GM21390 (cell line): ENCODE measurements around the gene BCAR1.
A peak's percentile ranks its signal among the peaks of the same experiment; 100 is the strongest.
"Not testable (repeated sequence)": the region's sequence is repeated elsewhere in the genome, so short reads cannot be mapped to it uniquely, and the experiment has no call there.

ENCODE experiments used
- ATAC-seq: cut with Tn5 transposase; IDR thresholded peaks from one replicate; pipeline ENCODE4 v1.9.1; 2021; ENCODE audit not compliant: unreplicated experiment

Gene BCAR1, protein sequence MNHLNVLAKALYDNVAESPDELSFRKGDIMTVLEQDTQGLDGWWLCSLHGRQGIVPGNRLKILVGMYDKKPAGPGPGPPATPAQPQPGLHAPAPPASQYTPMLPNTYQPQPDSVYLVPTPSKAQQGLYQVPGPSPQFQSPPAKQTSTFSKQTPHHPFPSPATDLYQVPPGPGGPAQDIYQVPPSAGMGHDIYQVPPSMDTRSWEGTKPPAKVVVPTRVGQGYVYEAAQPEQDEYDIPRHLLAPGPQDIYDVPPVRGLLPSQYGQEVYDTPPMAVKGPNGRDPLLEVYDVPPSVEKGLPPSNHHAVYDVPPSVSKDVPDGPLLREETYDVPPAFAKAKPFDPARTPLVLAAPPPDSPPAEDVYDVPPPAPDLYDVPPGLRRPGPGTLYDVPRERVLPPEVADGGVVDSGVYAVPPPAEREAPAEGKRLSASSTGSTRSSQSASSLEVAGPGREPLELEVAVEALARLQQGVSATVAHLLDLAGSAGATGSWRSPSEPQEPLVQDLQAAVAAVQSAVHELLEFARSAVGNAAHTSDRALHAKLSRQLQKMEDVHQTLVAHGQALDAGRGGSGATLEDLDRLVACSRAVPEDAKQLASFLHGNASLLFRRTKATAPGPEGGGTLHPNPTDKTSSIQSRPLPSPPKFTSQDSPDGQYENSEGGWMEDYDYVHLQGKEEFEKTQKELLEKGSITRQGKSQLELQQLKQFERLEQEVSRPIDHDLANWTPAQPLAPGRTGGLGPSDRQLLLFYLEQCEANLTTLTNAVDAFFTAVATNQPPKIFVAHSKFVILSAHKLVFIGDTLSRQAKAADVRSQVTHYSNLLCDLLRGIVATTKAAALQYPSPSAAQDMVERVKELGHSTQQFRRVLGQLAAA

DNA sequence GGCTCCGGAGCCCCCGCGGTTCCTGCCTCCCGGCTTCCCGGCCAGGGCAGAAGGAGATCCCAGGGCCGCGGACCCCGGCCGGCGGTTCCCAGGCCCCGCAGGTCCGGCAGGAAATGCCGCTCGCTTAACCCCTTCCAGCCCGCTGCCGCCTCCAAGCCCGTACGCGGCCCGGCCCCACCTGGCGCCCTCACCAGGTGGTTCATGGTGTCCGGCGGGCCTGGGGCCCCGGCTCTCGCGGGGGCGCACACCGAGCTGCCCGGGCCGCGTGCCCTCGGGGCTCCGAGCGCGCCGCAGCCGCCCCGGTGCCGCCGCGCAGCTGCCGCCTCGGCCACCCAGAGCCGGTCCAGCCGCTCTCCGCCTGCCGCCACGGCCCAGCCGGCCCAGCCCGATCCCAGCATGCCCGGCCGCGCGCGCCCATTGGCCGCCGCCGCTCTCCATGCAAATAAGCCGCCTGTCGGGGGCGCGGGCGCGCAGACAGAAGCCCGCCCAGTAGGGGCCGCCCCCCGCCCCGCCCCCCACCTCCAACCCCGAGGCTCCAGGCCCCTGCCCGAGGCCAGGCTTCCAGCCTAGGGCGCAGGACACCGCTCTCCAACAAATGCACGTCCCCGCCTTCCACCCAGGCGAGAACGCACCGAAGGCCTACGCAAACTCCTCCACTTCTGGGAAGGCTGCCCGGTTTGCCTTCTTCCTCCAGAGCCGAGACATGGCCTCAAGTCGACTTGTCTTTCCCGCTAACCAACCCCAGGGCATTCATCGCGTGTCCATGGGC is at the start of gene BCAR1:
Gene BCAR1, minus strand, starts transcription at position 345 of the 769 bp plus-strand sequence. Its CDS starts 142 bp downstream, at position 203.
- peak; percentile 78 for ATAC-seq

DNA sequence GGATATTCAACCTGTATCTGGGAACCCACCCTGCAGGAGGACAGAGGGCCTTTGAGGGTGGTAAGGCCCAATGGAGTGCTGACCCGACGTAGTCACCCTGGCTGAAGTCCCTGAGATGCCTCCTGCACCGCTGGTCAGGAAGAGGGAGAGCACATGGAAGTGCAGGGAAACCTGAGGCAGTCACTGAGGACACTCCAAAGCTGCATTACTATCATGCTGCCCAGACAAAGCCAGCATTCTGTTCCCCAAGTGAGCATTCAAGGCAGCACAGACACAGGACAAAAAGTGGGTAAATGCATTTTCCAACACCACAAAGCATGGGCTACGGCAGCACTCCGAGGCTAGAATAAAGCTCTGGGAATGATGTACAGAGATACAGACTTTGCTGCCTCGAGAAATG is 46.8 kb upstream of the BCAR1 start:
- no peak for ATAC-seq

DNA sequence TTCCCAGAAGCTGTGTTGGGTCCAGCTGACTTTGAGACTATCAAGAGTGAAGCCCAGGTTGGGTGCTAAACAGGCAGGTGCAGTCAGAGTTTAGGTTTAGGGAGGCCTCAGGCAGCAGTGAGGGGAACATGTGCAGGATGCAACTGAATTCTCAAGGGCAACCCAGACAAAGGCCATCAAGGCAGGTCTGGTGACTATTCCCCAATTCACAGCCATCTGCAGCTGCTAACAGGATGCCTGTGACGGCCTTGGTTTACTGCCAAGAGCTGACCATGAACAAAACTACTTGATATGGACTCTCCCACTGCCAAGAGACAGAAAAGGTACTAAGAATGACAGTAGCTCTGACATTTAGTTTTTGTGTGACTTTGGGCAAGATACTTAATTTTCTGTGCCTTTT is 45.2 kb upstream of the BCAR1 start:
- ATAC-seq: no peak

DNA sequence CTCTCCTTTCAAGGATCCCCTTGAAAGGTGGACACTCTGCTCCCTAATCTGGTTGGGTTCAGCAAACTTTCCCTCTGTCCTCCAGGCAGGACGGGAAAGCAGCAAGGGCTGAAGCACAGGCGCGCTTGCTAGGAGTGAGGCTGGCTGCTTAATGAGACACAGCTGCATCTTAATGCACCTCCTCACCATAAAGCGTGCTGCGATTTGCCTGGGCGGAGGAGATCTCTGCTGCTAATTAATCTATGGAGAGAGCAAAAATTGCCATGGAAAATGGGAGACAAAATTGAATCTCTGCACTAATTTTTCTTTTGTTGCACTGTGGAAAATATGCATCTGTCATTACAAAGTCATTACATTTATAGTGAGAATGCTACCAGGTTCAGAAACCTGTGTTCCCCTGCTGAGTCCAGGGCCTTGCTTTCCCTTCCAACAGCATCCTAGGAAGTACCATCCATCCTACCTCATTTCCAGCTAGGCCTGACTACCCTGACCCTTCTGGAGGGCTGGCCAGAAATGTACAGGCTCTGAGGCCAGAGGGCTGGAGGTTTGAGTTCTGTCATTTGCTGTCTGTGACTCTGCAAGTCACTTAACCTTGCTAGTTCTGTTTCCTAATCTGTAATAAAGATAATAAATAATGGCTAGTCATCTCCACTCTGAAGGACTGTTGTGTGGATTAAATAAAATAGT is 43.5 kb upstream of the BCAR1 start:
- no peak for ATAC-seq

DNA sequence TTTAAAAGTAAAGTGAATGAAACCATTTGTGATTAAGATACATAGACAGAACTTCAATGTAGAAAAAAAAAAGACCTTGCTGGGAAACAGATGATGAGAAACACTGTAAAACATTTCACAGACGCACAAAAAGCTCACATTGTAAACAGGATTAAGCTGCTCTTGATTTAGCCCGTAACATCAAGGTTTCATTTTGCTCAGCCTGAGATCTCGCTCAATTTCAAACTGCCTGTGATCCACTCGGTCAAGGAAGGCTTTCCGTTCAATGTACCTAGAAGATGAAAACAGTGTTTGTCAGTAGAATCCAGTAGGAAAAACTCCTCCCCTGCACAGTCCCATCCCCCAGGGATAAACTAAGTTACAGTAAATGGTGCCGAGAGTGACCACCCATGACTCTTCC is 42.3 kb upstream of the BCAR1 start:
- no peak for ATAC-seq

DNA sequence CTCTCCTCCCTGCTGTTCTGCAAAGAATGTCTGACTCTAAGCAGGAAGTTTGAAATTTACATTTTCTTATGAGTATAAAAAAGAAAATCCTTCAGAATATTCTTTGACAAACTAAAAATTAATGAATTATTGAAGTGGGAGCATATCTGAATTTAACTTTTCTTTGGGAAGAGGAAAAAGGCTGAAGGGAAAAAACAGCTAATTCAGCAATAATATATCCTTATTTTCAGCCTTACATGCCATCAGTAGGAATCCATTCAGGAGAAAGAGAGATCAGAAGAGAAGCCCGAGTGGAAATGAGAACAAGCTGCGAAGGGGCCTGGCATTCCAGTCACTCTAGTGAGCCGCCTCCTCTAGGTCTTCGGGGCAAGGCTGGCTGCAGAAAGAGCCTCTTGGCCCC is 41.7 kb upstream of the BCAR1 start:
- ATAC-seq: no peak

DNA sequence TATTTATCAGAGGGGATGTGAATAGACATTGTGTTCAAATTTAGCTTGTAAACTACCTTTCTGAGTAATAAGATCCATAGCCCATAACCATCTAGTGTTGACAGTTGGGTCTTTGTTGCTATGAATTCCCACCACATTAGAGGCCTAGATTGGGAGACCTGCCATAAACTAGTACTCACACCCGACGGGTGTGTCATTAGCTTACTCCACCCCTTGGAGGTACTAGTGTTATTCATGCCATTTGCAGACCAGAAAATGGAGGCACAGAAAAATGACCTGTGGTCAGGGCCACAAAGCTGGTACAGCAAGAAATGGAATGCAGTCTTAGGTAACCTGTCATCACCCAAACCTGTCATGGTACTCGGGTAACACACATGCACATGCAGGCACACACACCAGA is 41.3 kb upstream of the BCAR1 start:
- ATAC-seq: no peak

DNA sequence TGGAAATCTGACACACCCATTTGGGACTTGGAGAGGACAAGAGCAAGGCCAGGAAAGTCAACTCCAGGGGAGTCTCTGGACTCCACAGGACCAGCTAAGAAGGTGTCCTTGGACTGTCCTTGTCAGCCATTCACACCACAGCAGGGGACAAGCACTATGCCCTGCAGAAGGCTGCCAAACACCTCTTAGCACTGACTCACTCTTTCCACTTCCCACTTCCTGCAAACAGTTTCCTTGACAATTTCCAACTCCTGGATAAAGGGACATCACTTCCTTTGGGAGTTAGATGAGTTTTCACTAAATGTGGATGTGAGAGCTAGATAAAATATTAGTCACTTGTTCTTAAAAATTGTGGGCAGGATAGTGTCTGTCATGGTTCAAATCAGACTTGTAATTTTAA is 37.8 kb upstream of the BCAR1 start:
- ATAC-seq: no peak

DNA sequence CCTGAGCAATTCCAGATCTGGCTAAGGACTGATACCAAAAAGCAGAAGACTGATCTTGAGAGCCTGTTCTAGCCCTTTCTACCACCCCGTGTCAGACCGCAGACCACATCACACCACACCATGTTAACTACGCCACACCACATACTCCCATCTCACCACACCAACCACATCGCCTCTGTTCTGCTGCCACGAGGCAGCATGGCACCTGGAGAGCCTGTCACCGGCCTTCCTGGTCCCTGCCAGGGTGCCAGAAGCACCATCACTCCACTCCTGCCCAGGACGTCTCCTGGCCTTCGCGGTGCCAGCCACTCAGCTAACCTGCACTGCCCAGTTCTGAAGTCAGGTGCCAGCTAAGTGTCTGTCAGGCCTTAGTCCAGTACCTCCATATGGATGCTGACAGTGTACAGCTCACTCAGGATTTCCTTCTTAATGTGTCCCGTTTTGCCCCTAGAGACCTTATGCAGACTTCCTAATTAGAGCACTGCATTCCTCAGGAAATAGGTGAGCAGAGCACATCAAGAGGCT is 37.2 kb upstream of the BCAR1 start:
- ATAC-seq: no peak

DNA sequence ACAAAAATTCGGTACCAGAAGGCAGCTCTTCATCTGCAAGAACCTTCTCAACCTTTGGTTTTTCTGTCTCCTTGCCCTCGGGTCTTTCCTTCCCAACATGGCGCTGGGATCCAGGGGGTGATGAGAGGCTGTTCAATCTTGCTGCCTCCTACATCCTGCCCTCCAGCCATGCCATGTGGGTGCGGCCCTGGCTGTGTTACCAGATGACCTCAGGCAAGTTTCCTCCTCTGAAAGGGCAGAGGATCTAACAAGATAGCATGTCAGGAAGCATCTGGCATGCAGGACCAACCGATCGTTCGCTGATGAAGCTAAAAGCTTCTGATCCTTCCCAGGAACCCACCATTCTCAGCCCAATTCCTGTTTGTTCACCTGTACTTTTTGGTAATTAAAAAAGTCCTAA is 36.8 kb upstream of the BCAR1 start:
- no peak for ATAC-seq

DNA sequence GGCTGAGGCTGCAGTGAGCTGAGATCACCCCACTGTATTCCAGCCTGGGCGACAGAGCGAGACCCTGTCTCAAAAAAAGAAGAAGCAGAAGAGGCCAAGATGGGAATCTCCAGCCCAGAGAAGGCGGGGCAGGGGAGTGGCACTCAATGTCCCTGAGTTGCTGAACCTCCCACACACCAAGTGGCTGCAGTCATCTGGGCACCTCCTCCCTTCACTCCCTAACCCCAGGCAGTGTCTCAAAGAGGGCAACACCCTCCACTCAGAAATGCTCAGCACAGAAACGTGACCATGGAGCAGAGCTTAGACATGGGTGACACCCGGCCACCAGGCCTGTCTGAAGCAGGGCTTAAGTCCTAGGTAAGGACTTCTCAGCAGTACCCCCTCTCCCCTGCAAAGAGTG is 36.3 kb upstream of the BCAR1 start:
- no peak for ATAC-seq

DNA sequence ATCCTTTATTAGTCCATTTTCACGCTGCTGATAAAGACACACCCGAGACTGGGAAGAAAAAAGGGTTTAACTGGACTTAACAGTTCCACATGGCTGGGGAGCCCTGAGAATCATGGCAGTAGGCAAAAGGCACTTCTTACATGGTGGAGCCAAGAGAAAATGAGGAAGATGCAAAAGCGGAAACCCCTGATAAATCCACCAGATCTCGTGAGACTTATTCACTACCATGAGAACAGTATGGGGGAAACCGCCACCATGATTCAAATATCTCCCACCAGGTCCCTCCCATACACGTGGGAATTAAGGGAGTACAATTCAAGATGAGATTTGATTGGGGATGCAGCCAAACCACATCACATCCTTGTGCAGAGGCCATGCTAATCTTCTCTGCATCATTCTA is 35.0 kb upstream of the BCAR1 start:
- no peak for ATAC-seq

DNA sequence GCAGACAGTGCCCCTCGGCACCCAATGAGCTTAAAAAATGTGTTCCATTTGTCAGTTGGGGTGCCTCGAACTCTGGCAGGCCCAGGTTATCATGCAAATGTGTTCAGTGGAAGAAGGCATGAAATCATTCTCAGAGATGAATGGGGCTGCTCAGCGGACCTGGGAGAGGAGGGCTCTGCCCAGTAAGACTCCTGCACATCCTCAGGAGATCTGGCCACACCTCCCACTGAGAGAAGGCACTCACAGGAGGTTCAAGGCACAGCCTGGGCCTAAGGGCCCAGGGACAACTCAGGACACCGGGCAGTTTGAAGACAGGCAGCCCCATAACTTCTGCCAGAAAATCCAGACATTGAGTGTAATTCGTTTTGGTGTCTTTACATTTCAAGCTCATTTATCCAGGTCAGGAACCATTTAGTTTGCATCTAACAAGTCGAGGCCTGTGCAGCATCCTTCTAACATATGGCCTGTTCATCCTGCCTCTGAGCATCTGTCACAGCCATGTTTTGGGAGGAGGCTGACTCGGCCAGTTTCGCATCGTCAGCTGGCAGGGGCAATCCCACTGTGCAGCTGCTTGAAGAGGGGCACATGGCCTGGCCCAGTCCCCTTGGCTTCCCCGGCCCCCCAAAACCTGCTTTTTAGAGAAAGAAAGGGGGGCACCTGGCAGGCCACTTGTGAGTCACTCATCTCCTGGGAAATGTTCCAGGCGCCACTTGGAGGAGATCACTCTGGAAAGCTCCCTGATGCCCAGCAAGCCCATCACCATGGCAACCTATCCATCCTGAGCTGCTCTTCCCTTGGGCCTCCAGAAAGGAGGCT is 31.2 kb upstream of the BCAR1 start:
- ATAC-seq: no peak

DNA sequence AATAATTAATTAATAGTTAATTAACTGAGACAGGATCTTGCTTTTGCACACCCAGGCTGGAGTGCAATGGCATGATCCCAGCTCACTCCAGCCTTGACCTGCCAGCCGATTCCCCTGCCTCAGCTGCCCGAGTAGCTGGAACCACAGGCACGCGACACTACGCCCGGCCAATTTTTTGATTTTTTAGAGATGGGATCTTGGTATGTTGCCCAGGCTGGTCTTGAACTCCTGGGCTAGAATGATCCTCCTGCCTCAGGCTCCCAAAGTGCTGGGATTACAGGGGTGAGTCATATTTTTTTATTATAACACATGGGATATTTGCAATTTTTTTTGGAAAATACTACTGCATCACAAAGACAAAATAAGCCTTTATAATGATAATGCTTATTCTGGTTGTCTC is 30.4 kb upstream of the BCAR1 start:
- ATAC-seq: no peak

DNA sequence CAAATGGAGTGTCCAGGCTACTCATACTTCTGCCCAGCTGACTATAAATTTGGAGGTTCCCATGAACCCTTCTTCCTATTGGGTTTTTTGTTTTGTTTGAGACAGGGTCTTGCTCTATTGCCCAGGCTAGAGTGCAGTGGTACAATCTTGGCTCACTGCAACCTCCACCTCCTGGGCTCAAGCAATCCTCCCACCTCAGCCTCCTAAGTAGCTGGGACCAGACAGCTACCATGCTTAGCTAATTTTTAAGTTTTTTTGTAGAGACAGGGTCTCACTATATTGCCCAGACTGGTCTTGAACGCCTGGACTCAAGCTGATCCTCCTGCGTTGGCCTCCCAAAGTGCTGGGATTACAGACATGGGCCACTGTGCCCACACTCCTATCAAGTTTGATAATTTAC is 29.6 kb upstream of the BCAR1 start:
- ATAC-seq: not testable (repeated sequence)

DNA sequence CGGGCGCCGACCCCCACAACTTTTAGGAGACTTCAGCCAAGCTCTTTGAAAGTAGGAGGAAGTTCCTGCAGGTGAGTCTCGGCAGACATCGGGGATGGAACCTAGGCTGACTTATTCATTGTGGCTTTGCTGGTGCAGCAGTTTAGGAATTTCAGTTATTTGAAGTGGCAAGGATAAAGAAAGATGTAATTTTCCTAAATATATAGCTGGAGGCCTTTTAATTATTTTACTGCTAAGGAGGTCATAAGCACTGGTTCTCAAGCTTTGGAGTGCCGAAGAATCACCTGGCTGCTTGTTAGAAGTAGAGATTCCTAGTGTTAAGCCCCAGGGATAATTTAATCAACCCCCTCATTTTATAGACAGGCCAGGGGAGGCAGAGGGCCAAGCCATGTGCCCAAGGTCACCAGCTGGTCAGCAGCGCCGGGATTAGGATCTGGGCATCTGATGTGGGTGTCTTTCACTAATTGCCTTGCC is 28.9 kb upstream of the BCAR1 start:
- ATAC-seq: no peak

DNA sequence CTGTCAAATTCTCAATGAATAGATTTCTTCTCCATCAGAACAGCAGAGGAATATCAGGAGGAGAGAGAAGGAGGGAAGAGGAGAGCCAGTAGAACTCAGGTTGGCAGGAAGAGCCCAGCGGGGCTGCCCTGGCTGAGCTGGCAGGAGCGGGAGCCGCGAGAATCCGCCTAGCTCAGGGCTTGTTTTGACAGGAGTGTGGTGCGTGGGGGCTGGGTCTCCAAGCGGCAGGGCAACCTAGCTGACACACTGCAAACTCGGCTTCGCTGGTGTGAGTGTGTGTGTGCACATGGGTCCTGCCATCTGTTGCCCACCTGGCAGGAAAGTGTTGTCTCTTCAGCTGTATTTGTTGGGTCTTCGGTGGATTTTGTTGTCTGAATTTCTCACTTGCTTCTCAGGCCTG is 27.9 kb upstream of the BCAR1 start:
- no peak for ATAC-seq

DNA sequence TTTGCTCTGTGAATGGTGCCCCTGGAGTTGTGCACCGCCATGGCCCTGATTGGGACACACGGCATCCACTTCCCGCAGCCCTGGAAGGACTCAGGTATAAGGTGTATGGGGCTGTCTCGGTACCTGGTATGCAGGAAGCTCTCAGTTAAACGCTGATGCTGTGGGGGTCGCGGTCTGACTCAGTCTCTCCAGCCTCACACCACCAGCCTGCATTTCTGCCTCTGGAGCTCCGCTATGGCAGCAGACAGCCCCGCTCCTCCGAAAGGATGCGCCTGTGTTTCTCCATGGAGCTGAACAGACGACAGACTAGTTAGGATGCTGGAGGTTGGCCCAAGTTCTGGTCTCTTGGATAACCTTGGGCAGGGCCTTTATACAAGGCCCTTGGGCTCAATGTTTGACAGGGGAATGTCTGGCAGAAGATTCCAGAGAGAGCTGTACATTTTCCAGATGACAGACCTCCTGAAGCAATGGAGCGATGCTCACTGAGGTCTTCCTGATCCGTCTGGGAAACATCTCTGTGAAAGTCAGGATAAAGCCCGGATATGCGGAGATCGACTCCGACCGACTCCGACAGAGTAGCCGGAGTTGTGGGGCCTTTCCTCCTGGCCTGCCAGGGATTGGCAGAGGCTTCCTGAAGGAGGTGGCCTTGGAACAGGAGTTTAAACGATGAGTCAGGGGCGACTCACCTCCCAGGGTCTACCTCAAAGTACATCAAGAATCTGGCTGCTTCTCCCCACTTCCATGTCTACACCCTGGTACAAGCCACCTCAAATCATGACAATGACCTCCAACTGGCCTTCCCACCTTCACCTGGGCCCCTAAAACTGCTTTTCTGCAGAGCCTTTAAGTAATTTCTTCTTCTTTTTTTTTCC is 21.9 kb upstream of the BCAR1 start:
- no peak for ATAC-seq

DNA sequence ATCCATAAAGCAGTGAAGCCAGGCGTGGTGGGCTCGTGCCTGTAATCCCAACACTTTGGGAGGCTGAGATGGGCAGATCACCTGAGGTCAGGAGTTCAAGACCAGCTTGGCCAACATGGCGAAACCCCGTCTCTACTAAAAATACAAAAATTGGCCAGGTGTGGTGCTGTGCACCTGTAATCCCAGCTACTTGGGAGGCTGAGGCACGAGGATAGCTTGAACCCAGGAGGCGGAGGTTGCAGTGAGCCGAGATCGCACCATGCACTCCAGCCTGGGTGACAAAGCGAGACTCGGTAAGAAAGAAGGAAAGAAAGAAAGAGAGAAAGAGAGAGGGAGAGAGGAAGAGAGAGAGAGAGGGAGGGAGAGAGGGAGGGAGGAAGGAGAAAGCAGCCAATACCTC is 21.2 kb upstream of the BCAR1 start:
- not testable (repeated sequence) for ATAC-seq
